Hepatocyte (in vitro differentiated cells): ENCODE results near the gene OSR1.

ENCODE experiments used
- EZH2 ChIP-seq: fragments of 200-600 bp; sonication (generic); IDR thresholded peaks from 2 replicates; pipeline ENCODE4 v1.6.1; 2016; ENCODE audit warnings: antibody characterized with exemption, mild to moderate bottlenecking, borderline replicate concordance
- TF ChIP-seq, protein P1 (sequence below): fragments of 200-600 bp; sonication (generic); IDR thresholded peaks from 2 replicates; pipeline ENCODE4 v1.5.1; 2016; ENCODE audit warnings: antibody characterized with exemption, mild to moderate bottlenecking; ENCODE audit not compliant: poor library complexity

DNA sequence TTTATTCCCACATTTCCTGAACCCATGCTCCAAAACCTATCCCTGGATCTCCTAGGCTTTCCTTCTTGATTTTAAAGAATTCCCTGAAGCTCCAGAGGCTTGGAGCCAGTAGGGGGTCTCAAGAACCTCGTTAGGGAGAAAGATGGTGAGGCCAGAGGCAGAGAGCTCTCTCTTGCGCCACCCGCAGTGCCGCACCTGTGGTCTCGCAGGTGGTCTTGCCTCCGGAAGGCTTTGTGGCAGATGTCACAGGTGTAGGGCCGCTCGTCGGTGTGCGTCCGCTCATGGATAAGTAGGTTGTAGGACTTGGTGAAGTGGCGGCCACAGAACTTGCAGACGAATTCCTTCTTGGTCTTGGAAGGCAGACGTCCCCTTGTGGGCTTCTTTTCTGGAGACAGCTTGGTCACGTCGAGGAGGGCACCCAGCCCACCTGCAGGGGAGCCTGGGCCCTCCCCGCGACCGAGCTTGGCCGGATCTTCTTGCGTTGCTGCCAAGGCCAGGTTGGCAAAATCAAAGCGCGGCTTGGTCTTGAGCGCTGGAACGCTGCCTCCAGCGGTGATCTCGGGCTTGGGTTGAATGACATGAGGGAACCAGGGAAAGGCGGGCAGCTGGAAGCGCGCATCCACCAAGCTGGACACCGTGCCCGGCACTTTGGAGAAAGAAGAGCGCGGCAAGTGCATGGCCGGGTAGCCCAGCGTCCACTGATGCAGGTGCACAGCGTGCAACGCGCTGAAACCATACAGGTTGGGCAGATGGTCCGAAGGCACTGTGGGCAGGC lies 5.3 kb downstream of the OSR1 start:
- TF ChIP-seq, protein P1, sequence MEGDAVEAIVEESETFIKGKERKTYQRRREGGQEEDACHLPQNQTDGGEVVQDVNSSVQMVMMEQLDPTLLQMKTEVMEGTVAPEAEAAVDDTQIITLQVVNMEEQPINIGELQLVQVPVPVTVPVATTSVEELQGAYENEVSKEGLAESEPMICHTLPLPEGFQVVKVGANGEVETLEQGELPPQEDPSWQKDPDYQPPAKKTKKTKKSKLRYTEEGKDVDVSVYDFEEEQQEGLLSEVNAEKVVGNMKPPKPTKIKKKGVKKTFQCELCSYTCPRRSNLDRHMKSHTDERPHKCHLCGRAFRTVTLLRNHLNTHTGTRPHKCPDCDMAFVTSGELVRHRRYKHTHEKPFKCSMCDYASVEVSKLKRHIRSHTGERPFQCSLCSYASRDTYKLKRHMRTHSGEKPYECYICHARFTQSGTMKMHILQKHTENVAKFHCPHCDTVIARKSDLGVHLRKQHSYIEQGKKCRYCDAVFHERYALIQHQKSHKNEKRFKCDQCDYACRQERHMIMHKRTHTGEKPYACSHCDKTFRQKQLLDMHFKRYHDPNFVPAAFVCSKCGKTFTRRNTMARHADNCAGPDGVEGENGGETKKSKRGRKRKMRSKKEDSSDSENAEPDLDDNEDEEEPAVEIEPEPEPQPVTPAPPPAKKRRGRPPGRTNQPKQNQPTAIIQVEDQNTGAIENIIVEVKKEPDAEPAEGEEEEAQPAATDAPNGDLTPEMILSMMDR = no peak
- TF ChIP-seq EZH2 = no peak
